DOHH2 (cell line): Measurements from ENCODE around the gene SLC39A11.

ENCODE experiments used
- H3F3A ChIP-seq: fragments of 200-600 bp; sonication (generic), shearing (Covaris generic); 2 replicates; pipeline ENCODE4 v1.6.0; 2016; ENCODE audit warnings: antibody characterized with exemption, mild to moderate bottlenecking; ENCODE audit not compliant: control insufficient read depth, insufficient read depth
- H3K27ac ChIP-seq: fragments of 200-600 bp; sonication (generic); 2 replicates; pipeline ENCODE4 v1.5.1; 2014; ENCODE audit warnings: low read depth, mild to moderate bottlenecking, low read length, moderate library complexity
- H3K27me3 ChIP-seq: fragments of 200-600 bp; sonication (generic); 2 replicates; pipeline ENCODE4 v1.6.1; 2014; ENCODE audit warnings: mild to moderate bottlenecking, low read length, mixed read lengths; ENCODE audit not compliant: control insufficient read depth
- H3K36me3 ChIP-seq: fragments of 200-600 bp; sonication (generic); 2 replicates; pipeline ENCODE4 v1.6.1; 2014; ENCODE audit warnings: mild to moderate bottlenecking, low read length, moderate library complexity, mixed read lengths; ENCODE audit not compliant: control insufficient read depth
- H3K4me1 ChIP-seq: fragments of 200-600 bp; sonication (generic); 2 replicates; pipeline ENCODE4 v1.6.1; 2014; ENCODE audit warnings: mild to moderate bottlenecking, low read length, mixed read lengths; ENCODE audit not compliant: control insufficient read depth
- H3K4me2 ChIP-seq: fragments of 200-600 bp; sonication (generic); 2 replicates; pipeline ENCODE4 v1.6.0; 2014; ENCODE audit warnings: mild to moderate bottlenecking, low read length, moderate library complexity
- H3K4me3 ChIP-seq: fragments of 200-600 bp; sonication (generic); 2 replicates; pipeline ENCODE4 v1.5.1; 2014; ENCODE audit warnings: mild to moderate bottlenecking, low read length, mixed read lengths
- H3K79me2 ChIP-seq: fragments of 200-600 bp; sonication (generic); 2 replicates; pipeline ENCODE4 v1.6.1; 2014; ENCODE audit warnings: mild to moderate bottlenecking, low read length, mixed read lengths; ENCODE audit not compliant: control insufficient read depth
- H3K9me2 ChIP-seq: fragments of 200-600 bp; sonication (generic); replicated peaks from 2 replicates; pipeline ENCODE4 v1.6.1; 2014; ENCODE audit warnings: mild to moderate bottlenecking, low read length, mixed read lengths; ENCODE audit not compliant: control insufficient read depth
- H3K9me3 ChIP-seq: fragments of 200-600 bp; sonication (generic); 2 replicates; pipeline ENCODE4 v1.6.1; 2014; ENCODE audit warnings: antibody characterized with exemption, low read length, mixed read lengths; ENCODE audit not compliant: control insufficient read depth, insufficient read depth
- H4K20me1 ChIP-seq: fragments of 200-600 bp; sonication (generic); 2 replicates; pipeline ENCODE4 v1.6.0; 2014; ENCODE audit warnings: low read depth, mild to moderate bottlenecking, antibody characterized with exemption, low read length, moderate library complexity; ENCODE audit not compliant: control insufficient read depth, insufficient read depth
- EZH2phosphoT487 ChIP-seq: fragments of 200-600 bp; sonication (generic); IDR thresholded peaks from 2 replicates; pipeline ENCODE4 v1.6.1; 2017; ENCODE audit warnings: borderline replicate concordance, mild to moderate bottlenecking, antibody characterized with exemption, low read length, moderate library complexity, mixed read lengths
- TF ChIP-seq, protein P1 (sequence below): fragments of 200-600 bp; sonication (generic); IDR thresholded peaks from one replicate; pipeline ENCODE4 v1.5.1; 2014; ENCODE audit warnings: antibody characterized with exemption, mild to moderate bottlenecking, low read depth, low read length; ENCODE audit not compliant: poor library complexity, severe bottlenecking

The SLC39A11 gene

DNA sequence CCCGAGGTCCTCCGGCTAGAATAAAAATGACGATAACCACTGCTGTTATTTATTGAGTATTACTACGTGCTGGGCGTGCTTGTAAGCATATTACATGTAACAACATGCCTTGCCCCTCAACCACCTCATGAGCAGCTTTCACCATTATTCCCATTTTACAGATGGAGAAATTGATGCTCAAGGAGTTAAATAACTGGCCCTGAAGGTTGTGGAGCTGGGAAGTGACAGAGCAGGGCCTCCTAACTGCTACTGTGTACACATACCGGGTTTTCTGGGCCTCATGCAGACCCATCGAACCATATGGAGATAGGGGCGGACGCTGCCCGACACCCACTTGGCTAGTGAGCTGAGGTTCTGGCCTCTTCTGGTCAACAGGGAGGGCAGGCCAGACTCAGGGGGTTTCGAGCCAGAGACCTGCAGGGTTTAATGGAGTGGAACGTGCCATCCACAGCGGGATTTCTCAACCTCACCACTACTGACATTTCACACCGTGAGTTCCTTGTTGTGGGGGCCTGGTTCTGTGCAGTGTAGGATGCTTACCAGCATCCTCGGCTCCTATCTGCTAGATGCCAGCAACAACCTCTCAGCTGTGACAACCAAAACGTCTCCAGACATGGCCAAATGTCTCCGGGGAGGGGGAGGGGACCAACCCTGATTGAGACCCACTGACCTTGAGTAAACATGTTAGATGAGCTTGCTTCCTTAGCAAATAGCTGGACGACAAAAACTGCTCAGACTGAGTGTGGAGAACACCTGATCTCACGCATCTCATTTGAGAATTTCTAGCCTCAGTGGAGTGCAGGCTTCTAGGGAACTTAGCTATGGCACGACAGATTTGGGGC, 432.0 kb downstream of the SLC39A11 start:
- H3K27ac ChIP-seq, result no peak overlapping the region

DNA sequence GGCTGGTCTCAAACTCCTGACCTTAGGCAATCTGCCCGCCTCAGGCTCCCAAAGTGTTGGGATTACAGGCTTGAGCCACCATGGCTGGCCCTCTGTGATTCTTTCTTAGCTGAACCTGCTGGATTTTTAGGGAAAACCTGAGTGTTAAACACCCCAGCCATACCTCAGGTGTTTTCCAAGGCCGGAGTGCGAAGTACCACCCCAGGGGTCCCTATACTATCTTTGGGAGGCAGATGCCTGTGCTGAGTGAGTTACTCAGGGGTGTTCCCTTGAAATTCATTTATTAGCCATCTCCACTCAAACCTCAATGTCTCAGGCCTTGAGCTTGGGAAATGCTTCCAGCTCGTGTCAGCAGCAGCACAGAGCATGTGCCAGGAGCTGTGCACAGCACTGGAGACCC, 432.7 kb downstream of the SLC39A11 start:
- Histone ChIP-seq H3K27ac (no peak overlapping the region), H3K9me2 (no peaks in the 10 kb centered on the region), H4K20me1 (no peaks in the 10 kb centered on the region), H3K79me2 (no peaks in the 10 kb centered on the region), H3K9me3 (no peaks in the 10 kb centered on the region), H3K4me2 (no peak overlapping the region), H3F3A (no peaks in the 10 kb centered on the region), H3K4me3 (no peak overlapping the region), H3K27me3 (no peaks in the 10 kb centered on the region), H3K36me3 (no peaks in the 10 kb centered on the region), H3K4me1 (no peaks in the 10 kb centered on the region)
- TF ChIP-seq, protein P1, sequence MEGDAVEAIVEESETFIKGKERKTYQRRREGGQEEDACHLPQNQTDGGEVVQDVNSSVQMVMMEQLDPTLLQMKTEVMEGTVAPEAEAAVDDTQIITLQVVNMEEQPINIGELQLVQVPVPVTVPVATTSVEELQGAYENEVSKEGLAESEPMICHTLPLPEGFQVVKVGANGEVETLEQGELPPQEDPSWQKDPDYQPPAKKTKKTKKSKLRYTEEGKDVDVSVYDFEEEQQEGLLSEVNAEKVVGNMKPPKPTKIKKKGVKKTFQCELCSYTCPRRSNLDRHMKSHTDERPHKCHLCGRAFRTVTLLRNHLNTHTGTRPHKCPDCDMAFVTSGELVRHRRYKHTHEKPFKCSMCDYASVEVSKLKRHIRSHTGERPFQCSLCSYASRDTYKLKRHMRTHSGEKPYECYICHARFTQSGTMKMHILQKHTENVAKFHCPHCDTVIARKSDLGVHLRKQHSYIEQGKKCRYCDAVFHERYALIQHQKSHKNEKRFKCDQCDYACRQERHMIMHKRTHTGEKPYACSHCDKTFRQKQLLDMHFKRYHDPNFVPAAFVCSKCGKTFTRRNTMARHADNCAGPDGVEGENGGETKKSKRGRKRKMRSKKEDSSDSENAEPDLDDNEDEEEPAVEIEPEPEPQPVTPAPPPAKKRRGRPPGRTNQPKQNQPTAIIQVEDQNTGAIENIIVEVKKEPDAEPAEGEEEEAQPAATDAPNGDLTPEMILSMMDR, result no peak
- TF ChIP-seq EZH2phosphoT487, result no peak

More for the DNA sequence above, 432.0 kb downstream of the SLC39A11 start:
- H4K20me1 ChIP-seq, result no peaks in the 10 kb centered on the region
- no peaks in the 10 kb centered on the region for H3K9me3 ChIP-seq
- TF ChIP-seq EZH2phosphoT487, result no peak
- TF ChIP-seq, protein P1, result no peak
- H3K4me3 ChIP-seq, result no peak overlapping the region
- H3K36me3 ChIP-seq, result no peaks in the 10 kb centered on the region
- no peak overlapping the region for H3K4me2 ChIP-seq
- no peaks in the 10 kb centered on the region for H3K27me3 ChIP-seq
- H3F3A ChIP-seq, result no peaks in the 10 kb centered on the region
- no peaks in the 10 kb centered on the region for H3K79me2 ChIP-seq
- H3K9me2 ChIP-seq, result no peaks in the 10 kb centered on the region
- H3K4me1 ChIP-seq, result no peaks in the 10 kb centered on the region

DNA sequence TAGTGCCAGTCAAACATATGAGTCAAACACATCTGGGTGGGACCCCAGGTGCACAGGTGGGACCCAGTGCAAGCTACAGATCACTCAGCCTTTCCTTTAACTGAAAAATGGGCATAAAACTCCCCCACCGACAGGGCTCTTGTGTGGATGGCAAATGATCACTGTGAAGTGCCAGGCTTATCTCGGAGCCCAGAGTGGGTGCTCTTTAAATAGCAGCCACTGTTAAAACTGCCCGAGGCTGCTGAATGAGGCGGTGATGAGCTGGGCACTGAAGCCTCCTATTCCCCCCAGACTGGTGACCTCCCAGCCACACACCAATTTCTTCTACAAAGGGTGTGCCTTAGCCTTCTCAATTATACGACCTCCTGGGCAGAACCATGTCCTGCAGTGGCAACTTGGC, 433.8 kb downstream of the SLC39A11 start:
- Histone ChIP-seq H3K4me3 (no peak overlapping the region), H3K9me3 (no peaks in the 10 kb centered on the region), H3K9me2 (no peaks in the 10 kb centered on the region), H3K27ac (no peak overlapping the region), H3K27me3 (no peaks in the 10 kb centered on the region), H4K20me1 (no peaks in the 10 kb centered on the region), H3K4me1 (no peaks in the 10 kb centered on the region), H3K79me2 (no peaks in the 10 kb centered on the region), H3F3A (no peaks in the 10 kb centered on the region), H3K4me2 (no peak overlapping the region), H3K36me3 (no peaks in the 10 kb centered on the region)
- no peak for TF ChIP-seq EZH2phosphoT487
- TF ChIP-seq, protein P1, result no peak
